Sigmoid colon (tissue), 7 donors: ENCODE measurements around the gene ZNF385C. TPM values are rescaled to one million over a fixed set of nuclear protein-coding genes. Genes with fewer than 3 reads are reported as not detected.
A peak's percentile ranks its signal among the peaks of the same experiment; 100 is the strongest.

Experiments
- DNase-seq: peaks from one replicate; pipeline ENCODE4 v3.0.0-alpha.2; 2019
- H3K27ac ChIP-seq, 4 donors: fragments of 200-600 bp; sonication (generic); one replicate each; pipeline ENCODE4 v1.5.1; 2016 to 2019; ENCODE audit warnings: mild to moderate bottlenecking in 1 of 4
- H3K27me3 ChIP-seq, 3 donors: fragments of 200-600 bp; sonication (generic); one replicate each; pipeline ENCODE4 v1.5.1; 2019; ENCODE audit warnings: mild to moderate bottlenecking in 1 of 3
- H3K36me3 ChIP-seq, 4 donors: fragments of 200-600 bp; sonication (generic); one replicate each; pipeline ENCODE4 v1.5.1; 2016 to 2019
- H3K4me1 ChIP-seq, 4 donors: fragments of 200-600 bp; sonication (generic); one replicate each; pipeline ENCODE4 v1.5.1; 2017 to 2019
- H3K4me3 ChIP-seq, 4 donors: fragments of 200-600 bp; sonication (generic); one replicate each; pipeline ENCODE4 v1.5.1; 2017 to 2019; ENCODE audit warnings: mild to moderate bottlenecking in 2 of 4, moderate library complexity in 1 of 4
- H3K9me3 ChIP-seq, 4 donors: fragments of 200-600 bp in 3 of 4; sonication (generic) in 3 of 4; one replicate each; pipeline versions ENCODE4 v1.5.1 to v1.6.1; 2013 to 2019
- EP300 ChIP-seq, 4 donors: sonication (generic); formaldehyde crosslinking; IDR thresholded peaks; one replicate each; pipeline ENCODE4 v1.6.1; 2017; ENCODE audit warnings: antibody characterized with exemption in 4 of 4
- POLR2A ChIP-seq, 2 donors: fragments of 450-650 bp; IDR thresholded peaks; one replicate each; pipeline ENCODE4 v1.6.1; 2016; ENCODE audit warnings: antibody characterized with exemption in 2 of 2, mild to moderate bottlenecking in 2 of 2, moderate library complexity in 2 of 2
- POLR2AphosphoS5 ChIP-seq, 4 donors: sonication (generic); formaldehyde crosslinking; IDR thresholded peaks; one replicate each; pipeline ENCODE4 v1.6.1; 2017; ENCODE audit warnings: antibody characterized with exemption in 4 of 4
- WGBS, 2 donors: extraction: QIAGEN DNeasy Blood & Tissue Kit; methylation state at CpG; one replicate each; pipeline ENCODE4 v1.1.7; 2013; 5-methylcytosine and 5-hydroxymethylcytosine counted together
- intact Hi-C: fragments of 100-400 bp; cut with DNase I; formaldehyde crosslinking; loops from one replicate; pipeline ENCODE4 v1.15.1; 2023
- polyA plus RNA-seq, 3 donors: library from polyadenylated mRNA; stranded (reverse); fragments of 200-250 nt; gene quantifications; one replicate each; pipeline ENCODE4 v1.2.3, GENCODE V29; 2013
- total RNA-seq, 4 donors: library from RNA; depleted of rRNA; stranded (reverse); fragments of >200 nt; gene quantifications; one replicate each; pipeline ENCODE4 v1.1.0, GENCODE V29; 2016
- TF ChIP-seq, protein P1 (sequence below), 4 experiments: fragments of 450-650 bp in 3 of 4; fragments of 200-600 bp in 1 of 4; IDR thresholded peaks; one replicate each; pipeline ENCODE4 v1.5.1; 2016 to 2019; ENCODE audit warnings: antibody characterized with exemption in 4 of 4, mild to moderate bottlenecking in 3 of 4, moderate library complexity in 2 of 4
- donor health status: healthy with polysubstance abuse.
- donor health status: Bipolar disorder and iron deficiency.
- donor health status: healthy.

Gene ZNF385C
- total and polyA plus RNA-seq, 7 donors = 0.33 to 0.60 (median 0.42) TPM; not detected in 4

GRCh38 chr17:42113293-42114069 is 15.2 kb upstream of the ZNF385C start:
- 90 to 92% methylated on average over 28 of the region's 28 CpGs for whole genome bisulfite sequencing, 2 donors
- intact Hi-C loops = loop anchor here (5.0 kb wide), 1 partner anchor 146 kb away; the partner anchor contains the start of gene CNP
- no peaks in the 10 kb centered on the region for H3K27me3 ChIP-seq
- H3K4me3 ChIP-seq = no peak overlapping the region
- TF ChIP-seq POLR2A (IDR thresholded peaks at IDR 0.05) = no peak
- no peak for TF ChIP-seq EP300 (IDR thresholded peaks at IDR 0.05)
- TF ChIP-seq POLR2AphosphoS5 (IDR thresholded peaks at IDR 0.05) = no peak
- TF ChIP-seq, protein P1, sequence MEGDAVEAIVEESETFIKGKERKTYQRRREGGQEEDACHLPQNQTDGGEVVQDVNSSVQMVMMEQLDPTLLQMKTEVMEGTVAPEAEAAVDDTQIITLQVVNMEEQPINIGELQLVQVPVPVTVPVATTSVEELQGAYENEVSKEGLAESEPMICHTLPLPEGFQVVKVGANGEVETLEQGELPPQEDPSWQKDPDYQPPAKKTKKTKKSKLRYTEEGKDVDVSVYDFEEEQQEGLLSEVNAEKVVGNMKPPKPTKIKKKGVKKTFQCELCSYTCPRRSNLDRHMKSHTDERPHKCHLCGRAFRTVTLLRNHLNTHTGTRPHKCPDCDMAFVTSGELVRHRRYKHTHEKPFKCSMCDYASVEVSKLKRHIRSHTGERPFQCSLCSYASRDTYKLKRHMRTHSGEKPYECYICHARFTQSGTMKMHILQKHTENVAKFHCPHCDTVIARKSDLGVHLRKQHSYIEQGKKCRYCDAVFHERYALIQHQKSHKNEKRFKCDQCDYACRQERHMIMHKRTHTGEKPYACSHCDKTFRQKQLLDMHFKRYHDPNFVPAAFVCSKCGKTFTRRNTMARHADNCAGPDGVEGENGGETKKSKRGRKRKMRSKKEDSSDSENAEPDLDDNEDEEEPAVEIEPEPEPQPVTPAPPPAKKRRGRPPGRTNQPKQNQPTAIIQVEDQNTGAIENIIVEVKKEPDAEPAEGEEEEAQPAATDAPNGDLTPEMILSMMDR (IDR thresholded peaks at IDR 0.05) = no peak
- peaks cover 0 to 51% (median 8%) of the 10 kb centered on the region in 4 donors for H3K36me3 ChIP-seq
- peaks cover 0 to 23% (median 22%) of the 10 kb centered on the region in 4 donors for H3K4me1 ChIP-seq
- peak overlapping the region; percentile 90 to 96 (median 92) for H3K27ac ChIP-seq
- DNase-seq = no peak
- H3K9me3 ChIP-seq = no peaks in the 10 kb centered on the region

DNA sequence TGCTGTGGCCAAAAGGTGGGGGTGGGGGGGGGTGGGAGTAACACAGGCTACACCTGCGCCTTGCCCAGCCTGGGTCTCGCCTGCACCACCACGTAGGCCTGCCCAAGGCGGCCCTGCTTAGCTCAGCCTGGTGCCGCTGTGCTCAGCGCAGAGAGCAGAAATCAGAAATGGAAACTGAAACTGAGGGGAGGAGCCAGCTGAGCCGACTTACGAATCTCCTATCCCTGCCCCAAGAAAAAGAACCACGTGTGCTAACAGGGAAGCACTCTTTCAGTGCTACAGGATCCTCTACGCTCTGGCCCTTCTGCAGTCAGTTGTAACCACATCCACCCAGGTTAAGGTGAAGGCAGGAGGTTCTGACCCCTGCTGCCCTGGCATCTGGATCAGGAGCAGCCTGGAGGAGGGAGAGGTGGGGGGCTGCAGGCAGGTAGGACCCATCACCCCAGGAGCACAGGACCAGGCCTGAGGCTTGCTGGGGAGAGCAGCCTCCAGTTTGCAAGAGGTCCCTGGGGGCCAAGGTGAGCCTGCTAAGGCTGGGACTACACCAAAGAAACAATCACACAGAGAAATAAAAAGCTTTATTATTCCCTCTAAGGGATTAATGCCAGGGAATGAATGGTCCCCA is 14.4 kb upstream of the ZNF385C start, which contains the start of gene DHX58:
DHX58 (minus strand) TSS at position 163 of the 625 bp plus-strand sequence. CDS start 822 bp downstream, outside the sequence.
- peak; percentile 91 for DNase-seq
- Histone ChIP-seq H3K4me1 (peaks cover 0 to 29% (median 24%) of the 10 kb centered on the region in 4 donors), H3K4me3 (peak within 1 kb of the TSS; percentile 48 to 63 (median 61)), H3K36me3 (peaks cover 0 to 45% (median 5%) of the 10 kb centered on the region in 4 donors), H3K9me3 (no peaks in the 10 kb centered on the region), H3K27ac (peak within 1 kb of the TSS; percentile 90 to 96 (median 92)), H3K27me3 (no peaks in the 10 kb centered on the region)
- WGBS, 2 donors = 0 to 1% methylated on average over 10 of the region's 10 CpGs
- intact Hi-C loops = loop anchor here (5.0 kb wide), 1 partner anchor 145 kb away; the partner anchor contains the start of gene CNP
- TF ChIP-seq POLR2A (IDR thresholded peaks at IDR 0.05) (peak; percentile 50 to 60), EP300 (IDR thresholded peaks at IDR 0.05) (no peak), POLR2AphosphoS5 (IDR thresholded peaks at IDR 0.05) (peak; percentile 81 to 91 (median 85))
- TF ChIP-seq, protein P1 (IDR thresholded peaks at IDR 0.05) = no peak

GRCh38 chr17:42111871-42112551 is 13.7 kb upstream of the ZNF385C start:
- peak overlapping the region; percentile 48 to 63 (median 61) for H3K4me3 ChIP-seq
- H3K27me3 ChIP-seq = no peaks in the 10 kb centered on the region
- H3K4me1 ChIP-seq = peaks cover 0 to 32% (median 27%) of the 10 kb centered on the region in 4 donors
- TF ChIP-seq POLR2A (IDR thresholded peaks at IDR 0.05) (no peak), POLR2AphosphoS5 (IDR thresholded peaks at IDR 0.05) (no peak), EP300 (IDR thresholded peaks at IDR 0.05) (no peak)
- TF ChIP-seq, protein P1 (IDR thresholded peaks at IDR 0.05) = no peak
- H3K27ac ChIP-seq = peak overlapping the region; percentile 90 to 96 (median 92)
- WGBS, 2 donors = 5 to 22% methylated on average over 12 of the region's 12 CpGs
- intact Hi-C loops = loop anchor here (5.0 kb wide), 1 partner anchor 145 kb away; the partner anchor contains the start of gene CNP
- no peaks in the 10 kb centered on the region for H3K9me3 ChIP-seq
- peak; percentile 79 for DNase-seq
- H3K36me3 ChIP-seq = peaks cover 0 to 38% (median 3%) of the 10 kb centered on the region in 4 donors

DNA sequence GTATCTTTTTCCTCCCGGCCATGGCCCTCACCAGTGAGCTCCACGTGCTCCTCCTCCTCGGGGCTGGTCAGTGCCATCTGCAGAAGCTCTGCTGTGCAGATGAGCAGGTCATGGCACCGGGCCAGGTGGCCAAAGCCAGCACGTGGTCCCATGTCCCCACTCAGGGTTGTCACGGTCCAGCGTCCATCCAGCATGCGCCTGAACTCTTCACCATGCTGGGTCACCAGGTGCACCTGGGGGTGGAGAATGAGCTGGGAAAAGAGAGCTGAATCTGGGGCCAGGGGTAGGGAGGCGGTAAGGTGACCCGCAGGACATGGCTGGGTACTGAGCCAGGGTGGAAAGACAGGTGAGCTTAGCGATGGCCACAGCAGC is 13.0 kb upstream of the ZNF385C start:
- WGBS, 2 donors = 90 to 93% methylated on average over 11 of the region's 11 CpGs
- Histone ChIP-seq H3K4me3 (peak overlapping the region in 3 of 4 donors; percentile 60 to 63 (median 62)), H3K4me1 (peaks cover 0 to 32% (median 26%) of the 10 kb centered on the region in 4 donors)

More for the DNA sequence above, 13.0 kb upstream of the ZNF385C start:
- intact Hi-C loops = loop anchor here (5.0 kb wide), 1 partner anchor 144 kb away; the partner anchor contains the start of gene CNP
- TF ChIP-seq, protein P1 (IDR thresholded peaks at IDR 0.05) = no peak
- TF ChIP-seq EP300 (IDR thresholded peaks at IDR 0.05) (no peak), POLR2A (IDR thresholded peaks at IDR 0.05) (no peak), POLR2AphosphoS5 (IDR thresholded peaks at IDR 0.05) (no peak)
- Histone ChIP-seq H3K27ac (peak overlapping the region; percentile 90 to 96 (median 92)), H3K9me3 (no peaks in the 10 kb centered on the region), H3K27me3 (no peaks in the 10 kb centered on the region), H3K36me3 (peaks cover 0 to 36% (median 3%) of the 10 kb centered on the region in 4 donors)
- no peak for DNase-seq
